Astrocyte (in vitro differentiated cells and primary cell): ENCODE results near the gene TPD52L1. TPM values are rescaled to one million over a fixed set of nuclear protein-coding genes. Genes with fewer than 3 reads are reported as not detected.

Experiments used
- DNase-seq: peaks from one replicate; pipeline ENCODE4 v3.0.0-alpha.2; 2010; ENCODE audit warnings: low read depth
- FAIRE-seq: peaks from 2 replicates; lab custom pipeline; 2011; peaks lifted over from hg19 to GRCh38; lab: Jason Lieb, UNC
- H2AFZ ChIP-seq: 2 replicates; pipeline ENCODE4 v1.6.0; 2012; ENCODE audit warnings: low read depth, low read length, inconsistent platforms
- H3K27ac ChIP-seq: 2 replicates; pipeline ENCODE4 v1.5.1; 2011; ENCODE audit warnings: low read depth, low read length, inconsistent platforms
- H3K27me3 ChIP-seq: 2 replicates; pipeline ENCODE4 v1.6.0; 2011; ENCODE audit warnings: low read length, inconsistent platforms; ENCODE audit not compliant: insufficient read depth
- H3K36me3 ChIP-seq: 2 replicates; pipeline ENCODE4 v1.5.1; 2011; ENCODE audit warnings: low read length, inconsistent platforms; ENCODE audit not compliant: insufficient read depth
- H3K4me1 ChIP-seq: 2 replicates; pipeline ENCODE4 v1.5.1; 2011; ENCODE audit warnings: low read length, inconsistent platforms; ENCODE audit not compliant: insufficient read depth
- H3K4me2 ChIP-seq: 2 replicates; pipeline ENCODE4 v1.6.0; 2012; ENCODE audit warnings: low read length, inconsistent platforms
- H3K4me3 ChIP-seq: 2 replicates; pipeline ENCODE4 v1.5.1; 2011; ENCODE audit warnings: low read depth, mild to moderate bottlenecking, low read length, inconsistent platforms; ENCODE audit not compliant: insufficient read depth
- H3K79me2 ChIP-seq: 2 replicates; pipeline ENCODE4 v1.6.0; 2012; ENCODE audit warnings: mild to moderate bottlenecking, low read length, inconsistent platforms; ENCODE audit not compliant: insufficient read depth
- H3K9ac ChIP-seq: 2 replicates; pipeline ENCODE4 v1.6.0; 2012; ENCODE audit warnings: mild to moderate bottlenecking, low read length, inconsistent platforms
- H3K9me3 ChIP-seq: 2 replicates; pipeline ENCODE4 v1.5.1; 2012; ENCODE audit warnings: low read depth, mild to moderate bottlenecking, low read length, inconsistent platforms; ENCODE audit not compliant: insufficient read depth
- H4K20me1 ChIP-seq: 2 replicates; pipeline ENCODE4 v1.6.0; 2012; ENCODE audit warnings: low read length, inconsistent platforms; ENCODE audit not compliant: insufficient read depth
- H3K27ac Mint-ChIP-seq: one replicate; pipeline ENCODE4 v1.8.0; 2021; ENCODE audit warnings: mild to moderate bottlenecking, mixed read lengths; ENCODE audit not compliant: unreplicated experiment
- H3K27me3 Mint-ChIP-seq: one replicate; pipeline ENCODE4 v1.8.0; 2021; ENCODE audit warnings: low read depth, mixed read lengths; ENCODE audit not compliant: unreplicated experiment
- H3K36me3 Mint-ChIP-seq: one replicate; pipeline ENCODE4 v1.8.0; 2021; ENCODE audit warnings: low read depth, mixed read lengths; ENCODE audit not compliant: unreplicated experiment
- H3K4me1 Mint-ChIP-seq: one replicate; pipeline ENCODE4 v1.8.0; 2021; ENCODE audit warnings: low read depth, mixed read lengths; ENCODE audit not compliant: unreplicated experiment
- H3K4me3 Mint-ChIP-seq: one replicate; pipeline ENCODE4 v1.8.0; 2021; ENCODE audit warnings: mild to moderate bottlenecking, moderate library complexity, mixed read lengths; ENCODE audit not compliant: unreplicated experiment
- H3K9me3 Mint-ChIP-seq: one replicate; pipeline ENCODE4 v1.8.0; 2021; ENCODE audit warnings: mild to moderate bottlenecking, mixed read lengths; ENCODE audit not compliant: unreplicated experiment
- CTCF ChIP-seq: IDR thresholded peaks from 2 replicates; pipeline ENCODE4 v1.5.1; 2011; ENCODE audit warnings: low read depth, mild to moderate bottlenecking, inconsistent platforms, low read length, moderate library complexity; ENCODE audit not compliant: insufficient read depth
- EZH2 ChIP-seq: IDR thresholded peaks from 2 replicates; pipeline ENCODE4 v1.6.1; 2012; ENCODE audit warnings: mild to moderate bottlenecking, low read length, inconsistent platforms; ENCODE audit not compliant: insufficient read depth
- total RNA-seq: library from RNA; stranded (reverse); gene quantifications from 2 replicates; pipeline ENCODE4 v1.2.1, GENCODE V29; 2021

Gene TPD52L1
- total RNA-seq, 1 donor from 2014 or later = 32.8 TPM

GRCh38 chr6:125173341-125174095 lies 19.9 kb downstream of the TPD52L1 start:
- Histone ChIP-seq H3K79me2 (no peaks in the 10 kb centered on the region), H3K27ac (no peak overlapping the region), H3K27me3 (no peaks in the 10 kb centered on the region), H3K4me1 (no peaks in the 10 kb centered on the region), H3K9me3 (no peaks in the 10 kb centered on the region), H3K36me3 (no peaks in the 10 kb centered on the region), H4K20me1 (no peaks in the 10 kb centered on the region), H3K9ac (no peak overlapping the region), H3K4me2 (no peak overlapping the region), H2AFZ (no peak overlapping the region), H3K4me3 (no peak overlapping the region)
- Mint-ChIP-seq H3K4me1 (peaks cover 7% of the 10 kb centered on the region), H3K27ac (no peak overlapping the region), H3K9me3 (peaks cover 2% of the 10 kb centered on the region), H3K27me3 (no peaks in the 10 kb centered on the region), H3K36me3 (no peaks in the 10 kb centered on the region), H3K4me3 (no peak overlapping the region)
- no peak for TF ChIP-seq CTCF
- TF ChIP-seq EZH2 = no peak
- FAIRE-seq (no peak), DNase-seq (no peak)

DNA sequence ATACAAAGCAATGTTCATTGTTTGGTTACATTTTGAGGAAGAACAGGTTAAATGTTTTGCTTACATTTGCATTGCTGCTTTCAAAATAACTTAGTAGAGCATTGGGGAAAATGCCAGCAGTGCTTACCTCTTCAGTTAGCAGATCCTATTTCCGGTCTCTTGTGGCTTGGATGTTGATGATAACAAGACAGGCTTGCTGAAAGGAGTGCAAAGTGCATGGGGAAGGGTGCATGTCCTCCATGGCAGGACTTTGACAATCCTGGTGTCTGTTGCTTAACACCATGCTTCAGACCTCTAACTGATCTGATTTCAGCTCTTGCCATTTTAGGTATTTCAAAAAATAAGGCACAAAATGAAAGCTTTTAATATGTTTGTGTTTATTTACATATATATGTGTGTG lies 21.1 kb downstream of the TPD52L1 start:
- H3K36me3 Mint-ChIP-seq = no peaks in the 10 kb centered on the region
- no peaks in the 10 kb centered on the region for H3K9me3 Mint-ChIP-seq
- TF ChIP-seq EZH2 = no peak
- no peak for TF ChIP-seq CTCF

DNA sequence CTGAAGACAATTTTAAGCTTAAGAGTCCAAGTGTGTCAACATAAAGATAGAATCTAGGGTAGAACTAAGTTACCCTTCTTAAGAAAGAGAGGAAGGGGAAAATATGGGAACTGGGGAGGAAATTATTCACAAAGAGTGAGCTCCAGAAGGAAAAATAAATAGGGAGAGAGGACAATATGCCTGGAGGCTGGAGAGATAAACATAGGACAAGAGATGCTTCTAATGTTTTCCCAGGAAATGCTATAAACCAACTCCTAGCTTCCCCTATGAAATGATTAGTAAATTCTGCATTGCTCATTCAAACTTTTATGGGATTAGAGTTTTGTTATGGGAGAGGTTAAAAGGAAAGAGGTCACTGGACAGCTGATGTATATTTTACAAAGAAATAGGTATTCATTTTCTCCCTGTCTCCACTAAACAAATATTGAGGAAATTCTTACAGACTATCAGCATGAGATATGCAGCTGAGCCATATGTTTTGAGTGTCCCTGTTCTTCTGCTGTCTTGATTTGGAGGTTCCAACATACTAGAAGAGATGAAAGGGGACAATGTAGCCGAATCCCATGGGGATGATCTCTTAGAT lies 22.0 kb downstream of the TPD52L1 start:
- H3K4me2 ChIP-seq = no peak overlapping the region
- DNase-seq (no peak), FAIRE-seq (no peak)
- Mint-ChIP-seq H3K36me3 (no peaks in the 10 kb centered on the region), H3K4me3 (no peak overlapping the region), H3K27me3 (no peaks in the 10 kb centered on the region), H3K9me3 (no peaks in the 10 kb centered on the region), H3K27ac (no peak overlapping the region), H3K4me1 (peaks cover 2% of the 10 kb centered on the region)
- H2AFZ ChIP-seq = no peak overlapping the region
- H3K27ac ChIP-seq = no peak overlapping the region
- TF ChIP-seq EZH2 = no peak
- TF ChIP-seq CTCF = no peak
- H3K9me3 ChIP-seq = no peaks in the 10 kb centered on the region
- H3K27me3 ChIP-seq = no peaks in the 10 kb centered on the region
- H3K36me3 ChIP-seq = no peaks in the 10 kb centered on the region
- H3K79me2 ChIP-seq = no peaks in the 10 kb centered on the region
- no peaks in the 10 kb centered on the region for H3K4me1 ChIP-seq
- H4K20me1 ChIP-seq = no peaks in the 10 kb centered on the region
- no peak overlapping the region for H3K4me3 ChIP-seq
- H3K9ac ChIP-seq = no peak overlapping the region

More for the DNA sequence above, 21.1 kb downstream of the TPD52L1 start:
- Mint-ChIP-seq H3K4me1 (peaks cover 7% of the 10 kb centered on the region), H3K27me3 (no peaks in the 10 kb centered on the region), H3K27ac (no peak overlapping the region), H3K4me3 (no peak overlapping the region)
- Histone ChIP-seq H3K9me3 (no peaks in the 10 kb centered on the region), H3K4me2 (no peak overlapping the region), H3K4me1 (no peaks in the 10 kb centered on the region), H3K27me3 (no peaks in the 10 kb centered on the region), H4K20me1 (no peaks in the 10 kb centered on the region), H3K9ac (no peak overlapping the region), H3K27ac (no peak overlapping the region), H3K4me3 (no peak overlapping the region), H2AFZ (no peak overlapping the region), H3K79me2 (no peaks in the 10 kb centered on the region), H3K36me3 (no peaks in the 10 kb centered on the region)
- DNase-seq = no peak
- no peak for FAIRE-seq
